Neuron (in vitro differentiated cells): Measurements from ENCODE around the gene DENND2D.

ENCODE experiments used
- H2AFZ ChIP-seq: one replicate; pipeline ENCODE4 v1.6.1; 2013; ENCODE audit warnings: low read depth, mild to moderate bottlenecking, inconsistent platforms, low read length, moderate library complexity
- H3K27me3 ChIP-seq: one replicate; pipeline ENCODE4 v1.6.1; 2013; ENCODE audit warnings: low read length; ENCODE audit not compliant: insufficient read depth
- H3K36me3 ChIP-seq: one replicate; pipeline ENCODE4 v1.6.1; 2013; ENCODE audit warnings: low read length; ENCODE audit not compliant: insufficient read depth
- H3K4me1 ChIP-seq: one replicate; pipeline ENCODE4 v1.6.1; 2013; ENCODE audit warnings: low read length; ENCODE audit not compliant: insufficient read depth
- H3K4me3 ChIP-seq: 2 replicates; pipeline ENCODE4 v1.5.1; 2013; ENCODE audit warnings: mild to moderate bottlenecking, low read length, moderate library complexity
- H3K9me3 ChIP-seq: one replicate; pipeline ENCODE4 v1.6.1; 2013; ENCODE audit warnings: low read length

Gene DENND2D

DNA sequence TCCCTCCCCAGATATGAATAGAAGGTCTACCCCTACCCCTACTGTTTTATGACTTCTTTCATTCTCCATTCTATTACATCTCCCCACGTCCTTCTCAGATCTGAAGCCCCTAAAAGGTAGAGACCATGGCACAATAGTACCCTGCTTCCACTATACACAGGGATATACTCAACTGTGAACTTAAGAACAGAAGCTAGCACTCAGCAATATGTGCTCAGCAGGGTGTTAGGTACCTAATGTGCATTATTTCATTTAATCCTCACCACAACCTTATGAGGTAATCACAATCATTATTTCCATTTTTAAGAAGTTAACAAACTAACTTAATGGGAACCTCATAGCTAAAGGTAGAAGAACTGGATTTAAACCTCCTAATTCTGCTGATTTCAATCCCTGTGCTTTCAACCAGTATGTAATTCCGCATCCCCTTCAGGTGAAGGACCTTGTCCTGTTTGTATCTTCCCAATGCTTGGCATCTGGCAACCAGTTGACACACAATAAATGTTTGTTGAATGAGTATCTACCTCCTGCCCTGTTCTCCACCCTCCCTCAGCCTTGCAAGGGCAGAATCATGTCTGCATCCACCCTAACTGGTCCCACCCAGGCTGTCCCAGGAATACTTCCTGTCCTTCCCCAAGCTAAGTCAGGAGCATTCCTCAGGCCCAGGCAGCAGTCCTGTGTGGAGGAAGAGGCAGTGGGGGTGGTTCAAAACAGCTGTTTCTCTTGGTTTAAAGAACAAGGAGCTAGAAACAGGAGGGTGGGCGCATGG, 6.5 kb downstream of the DENND2D start:
- Histone ChIP-seq H3K9me3 (no peaks in the 10 kb centered on the region), H3K4me3 (no peak overlapping the region), H2AFZ (no peak overlapping the region), H3K27me3 (no peaks in the 10 kb centered on the region), H3K4me1 (no peaks in the 10 kb centered on the region), H3K36me3 (no peaks in the 10 kb centered on the region)

DNA sequence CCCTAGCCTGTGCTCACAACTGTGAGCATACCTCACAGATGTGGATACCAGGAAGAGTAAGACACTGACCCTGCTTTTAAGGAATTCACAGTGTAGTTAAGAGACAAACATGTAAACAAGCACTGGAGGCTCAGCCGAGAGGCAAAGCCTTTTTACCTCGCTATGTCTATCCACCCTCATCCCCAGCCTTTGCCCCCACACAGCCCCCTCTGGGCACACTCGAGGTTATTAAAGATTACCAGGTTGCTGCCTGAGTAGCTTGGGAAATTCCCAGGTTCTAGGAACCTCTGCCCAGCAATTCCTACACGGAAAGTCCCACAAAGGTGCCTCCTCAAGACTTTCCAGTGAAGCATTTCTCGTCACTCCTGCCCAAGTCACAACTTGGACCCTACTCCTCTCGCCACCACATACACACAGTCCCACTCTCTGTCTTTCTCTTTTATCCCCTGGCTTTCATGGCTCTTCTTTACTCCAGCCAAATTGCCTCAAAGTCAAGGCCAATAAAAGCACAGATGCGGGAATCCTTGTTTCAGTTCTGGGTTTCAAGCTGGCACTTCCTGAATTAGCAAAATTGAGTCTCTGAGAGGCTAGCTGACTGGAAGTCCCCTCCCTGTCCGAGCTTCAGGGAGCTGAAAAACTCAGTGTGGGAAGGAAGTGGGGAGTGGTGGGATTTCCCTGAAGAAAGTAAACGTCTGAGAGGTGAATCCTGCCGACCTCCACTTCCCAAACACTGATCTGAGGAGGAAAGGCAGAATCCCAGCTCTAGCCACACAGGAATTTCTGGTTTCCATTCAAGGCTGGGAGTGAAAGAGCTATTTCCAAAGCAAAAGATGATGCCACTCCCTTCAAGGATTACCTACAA, 7.6 kb downstream of the DENND2D start:
- H3K9me3 ChIP-seq: peaks cover 3% of the 10 kb centered on the region
- no peaks in the 10 kb centered on the region for H3K4me1 ChIP-seq
- H3K36me3 ChIP-seq: peaks cover 9% of the 10 kb centered on the region
- no peak overlapping the region for H3K4me3 ChIP-seq
- no peaks in the 10 kb centered on the region for H3K27me3 ChIP-seq
- no peak overlapping the region for H2AFZ ChIP-seq

- H3K27me3 ChIP-seq: no peaks in the 10 kb centered on the region
- H2AFZ ChIP-seq: no peak overlapping the region
- peaks cover 16% of the 10 kb centered on the region for H3K36me3 ChIP-seq
- H3K4me3 ChIP-seq: no peak overlapping the region
- peaks cover 3% of the 10 kb centered on the region for H3K9me3 ChIP-seq
- no peaks in the 10 kb centered on the region for H3K4me1 ChIP-seq
Observed at GRCh38 chr1:111192074-111192473, 8.4 kb downstream of the DENND2D start.

- H3K9me3 ChIP-seq: peaks cover 3% of the 10 kb centered on the region
- no peak overlapping the region for H3K4me3 ChIP-seq
- H3K4me1 ChIP-seq: no peaks in the 10 kb centered on the region
Observed at GRCh38 chr1:111191496-111191895, 8.9 kb downstream of the DENND2D start.

GRCh38 chr1:111190931-111191451, 9.5 kb downstream of the DENND2D start:
- Histone ChIP-seq H3K4me1 (no peaks in the 10 kb centered on the region), H3K9me3 (peaks cover 3% of the 10 kb centered on the region), H2AFZ (no peak overlapping the region), H3K27me3 (no peaks in the 10 kb centered on the region), H3K4me3 (no peak overlapping the region), H3K36me3 (peaks cover 26% of the 10 kb centered on the region)

More at GRCh38 chr1:111191496-111191895, 8.9 kb downstream of the DENND2D start:
- Histone ChIP-seq H3K27me3 (no peaks in the 10 kb centered on the region), H3K36me3 (peaks cover 22% of the 10 kb centered on the region), H2AFZ (no peak overlapping the region)

DNA sequence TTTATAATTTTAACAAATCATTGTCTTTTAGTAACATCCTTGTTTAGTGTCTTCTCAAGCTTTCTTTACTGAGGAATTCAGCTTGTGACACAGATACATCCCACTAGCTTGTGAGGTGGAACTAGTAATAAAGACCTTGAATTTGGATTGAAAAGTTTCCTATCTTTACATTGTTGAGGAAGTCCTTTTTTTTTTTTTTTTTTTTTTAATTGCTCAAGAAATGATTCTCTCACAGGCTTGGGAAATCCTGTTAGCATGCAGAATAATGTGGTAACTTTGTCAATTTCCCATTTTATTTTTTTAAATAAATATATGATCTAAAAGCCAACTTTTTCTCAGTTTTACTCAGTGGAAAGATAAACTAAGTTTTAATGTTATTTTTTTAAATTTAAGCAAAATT, 15.8 kb downstream of the DENND2D start:
- H3K4me3 ChIP-seq: no peak overlapping the region
- no peaks in the 10 kb centered on the region for H3K4me1 ChIP-seq
- no peak overlapping the region for H2AFZ ChIP-seq
- H3K27me3 ChIP-seq: no peaks in the 10 kb centered on the region
- H3K36me3 ChIP-seq: peaks cover 57% of the 10 kb centered on the region
- H3K9me3 ChIP-seq: peaks cover 3% of the 10 kb centered on the region

GRCh38 chr1:111183308-111184069, 17.0 kb downstream of the DENND2D start:
- Histone ChIP-seq H3K9me3 (peaks cover 3% of the 10 kb centered on the region), H3K4me3 (no peak overlapping the region), H3K36me3 (peaks cover 60% of the 10 kb centered on the region), H3K27me3 (no peaks in the 10 kb centered on the region), H3K4me1 (no peaks in the 10 kb centered on the region), H2AFZ (no peak overlapping the region)

GRCh38 chr1:111182052-111182451, 18.4 kb downstream of the DENND2D start:
- H3K36me3 ChIP-seq: peaks cover 58% of the 10 kb centered on the region
- no peaks in the 10 kb centered on the region for H3K9me3 ChIP-seq
- H3K4me1 ChIP-seq: no peaks in the 10 kb centered on the region
- no peak overlapping the region for H2AFZ ChIP-seq
- H3K27me3 ChIP-seq: no peaks in the 10 kb centered on the region
- no peak overlapping the region for H3K4me3 ChIP-seq

- Histone ChIP-seq H3K9me3 (no peaks in the 10 kb centered on the region), H3K4me1 (no peaks in the 10 kb centered on the region), H3K4me3 (no peak overlapping the region), H2AFZ (no peak overlapping the region), H3K27me3 (no peaks in the 10 kb centered on the region), H3K36me3 (peaks cover 45% of the 10 kb centered on the region)
Observed at GRCh38 chr1:111179968-111180533, 20.4 kb downstream of the DENND2D start.

GRCh38 chr1:111176678-111177077, 23.8 kb downstream of the DENND2D start:
- no peak overlapping the region for H3K4me3 ChIP-seq
- H3K27me3 ChIP-seq: no peaks in the 10 kb centered on the region
- no peaks in the 10 kb centered on the region for H3K4me1 ChIP-seq
- no peak overlapping the region for H2AFZ ChIP-seq
- H3K36me3 ChIP-seq: peaks cover 31% of the 10 kb centered on the region
- H3K9me3 ChIP-seq: no peaks in the 10 kb centered on the region

GRCh38 chr1:111175349-111175748, 25.1 kb downstream of the DENND2D start:
- no peaks in the 10 kb centered on the region for H3K4me1 ChIP-seq
- H3K4me3 ChIP-seq: no peak overlapping the region
- no peaks in the 10 kb centered on the region for H3K9me3 ChIP-seq
- no peaks in the 10 kb centered on the region for H3K27me3 ChIP-seq
- no peak overlapping the region for H2AFZ ChIP-seq
- H3K36me3 ChIP-seq: peaks cover 31% of the 10 kb centered on the region

GRCh38 chr1:111174070-111174469, 26.4 kb downstream of the DENND2D start:
- Histone ChIP-seq H3K27me3 (no peaks in the 10 kb centered on the region), H2AFZ (no peak overlapping the region), H3K4me1 (no peaks in the 10 kb centered on the region), H3K9me3 (no peaks in the 10 kb centered on the region), H3K4me3 (no peak overlapping the region), H3K36me3 (peaks cover 31% of the 10 kb centered on the region)
